Endothelial cell of umbilical vein (primary cell): Measurements from ENCODE around the gene STON2. TPM values are rescaled to one million over a fixed set of nuclear protein-coding genes. Genes with fewer than 3 reads are reported as not detected.

Experiments used
- BruUV-seq: library from RNA; stranded (reverse); fragments of 400-500 nt; replicated peaks from 2 replicates; lab custom pipeline; 2021; lab: Mats Ljungman, UMichigan
- CTCF ChIA-PET: fragments of 300-600, 350-600 bp; sonication (Branson Sonifier 250); formaldehyde crosslinking; loops from one replicate; lab custom pipeline; 2021; ENCODE audit warnings: antibody characterized with exemption, inconsistent platforms; lab: Charles Lee
- POLR2A ChIA-PET: fragments of 300-600, 350-600 bp; sonication (Branson Sonifier 250); formaldehyde crosslinking; loops from one replicate; lab custom pipeline; 2021; ENCODE audit warnings: antibody characterized with exemption, inconsistent platforms; lab: Charles Lee
- DNase-seq: peaks from one replicate; pipeline ENCODE4 v3.0.0-alpha.2; 2011; ENCODE audit warnings: low read depth, low spot score
- FAIRE-seq: peaks from 2 replicates; lab custom pipeline; 2011; peaks lifted over from hg19 to GRCh38; lab: Jason Lieb, UNC
- H2AFZ ChIP-seq: 2 replicates; pipeline ENCODE4 v1.6.0; 2012; ENCODE audit warnings: low read depth, low read length, control low read depth, inconsistent platforms
- H3K27ac ChIP-seq: 2 replicates; pipeline ENCODE4 v1.5.1; 2011; ENCODE audit warnings: low read depth, mild to moderate bottlenecking, control low read depth, low read length, moderate library complexity; ENCODE audit not compliant: insufficient read depth
- H3K27me3 ChIP-seq, 2 experiments: 2 replicates each; pipeline versions ENCODE4 v1.6.0 to v1.6.1; 2011; ENCODE audit warnings: low read length in 2 of 2, mixed read lengths in 1 of 2; ENCODE audit not compliant: control insufficient read depth in 2 of 2, insufficient read depth in 2 of 2
- H3K36me3 ChIP-seq, 2 experiments: 2 replicates in 1 of 2; 3 replicates in 1 of 2; pipeline ENCODE4 v1.5.1; 2011; ENCODE audit warnings: low read length in 2 of 2, mild to moderate bottlenecking in 1 of 2, moderate library complexity in 1 of 2; ENCODE audit not compliant: control insufficient read depth in 2 of 2, insufficient read depth in 2 of 2; ENCODE audit errors: extremely low read depth in 1 of 2
- H3K4me1 ChIP-seq: 3 replicates; pipeline ENCODE4 v1.5.1; 2011; ENCODE audit warnings: mild to moderate bottlenecking, low read length; ENCODE audit not compliant: control insufficient read depth, insufficient read depth; ENCODE audit errors: extremely low read depth
- H3K4me2 ChIP-seq: 2 replicates; pipeline ENCODE4 v1.6.1; 2011; ENCODE audit warnings: low read length, control low read depth, mixed read lengths; ENCODE audit not compliant: insufficient read depth
- H3K4me3 ChIP-seq, 3 experiments: fragments of 200-600 bp in 1 of 3; sonication (generic), shearing (Covaris generic) in 1 of 3; replicated peaks in 1 of 3; 2 replicates each; pipeline ENCODE4 v1.5.1; 2011 to 2016; ENCODE audit warnings: control low read depth in 3 of 3, low read length in 3 of 3, mild to moderate bottlenecking in 2 of 3, inconsistent platforms in 1 of 3, low read depth in 1 of 3, moderate library complexity in 1 of 3; ENCODE audit not compliant: insufficient read depth in 1 of 3
- H3K79me2 ChIP-seq: 2 replicates; pipeline ENCODE4 v1.6.0; 2012; ENCODE audit warnings: low read length, inconsistent platforms; ENCODE audit not compliant: control insufficient read depth, insufficient read depth
- H3K9ac ChIP-seq: replicated peaks from 2 replicates; pipeline ENCODE3; 2011; ENCODE audit warnings: low read length, control low read depth; ENCODE audit not compliant: insufficient read depth; ENCODE audit errors: extremely low read depth
- H3K9me1 ChIP-seq: replicated peaks from 3 replicates; pipeline ENCODE4 v1.6.0; 2011; ENCODE audit warnings: mild to moderate bottlenecking, low read length; ENCODE audit not compliant: control insufficient read depth, insufficient read depth; ENCODE audit errors: extremely low read depth
- H3K9me3 ChIP-seq: replicated peaks from 2 replicates; pipeline ENCODE4 v1.5.1; 2012; ENCODE audit warnings: low read length, inconsistent platforms; ENCODE audit not compliant: control insufficient read depth, insufficient read depth
- H4K20me1 ChIP-seq: replicated peaks from 2 replicates; pipeline ENCODE3; 2011; ENCODE audit warnings: mild to moderate bottlenecking, low read length; ENCODE audit not compliant: control insufficient read depth, insufficient read depth; ENCODE audit errors: extremely low read depth
- CTCF ChIP-seq, 2 donors: IDR thresholded peaks; 1 replicate in 1 of 2; 2 replicates in 1 of 2; pipeline ENCODE4 v1.5.1; 2011; ENCODE audit warnings: low read length in 2 of 2, mild to moderate bottlenecking in 2 of 2, moderate library complexity in 2 of 2, control low read depth in 1 of 2, inconsistent platforms in 1 of 2, low read depth in 1 of 2; ENCODE audit not compliant: insufficient read depth in 1 of 2; ENCODE audit errors: extremely low read depth in 1 of 2
- EZH2 ChIP-seq: IDR thresholded peaks from 2 replicates; pipeline ENCODE4 v1.6.1; 2012; ENCODE audit warnings: borderline replicate concordance, low read depth, mild to moderate bottlenecking, moderate library complexity, low read length, inconsistent platforms; ENCODE audit not compliant: severe bottlenecking
- FOS ChIP-seq: IDR thresholded peaks from 2 replicates; pipeline ENCODE4 v1.6.1; 2011; ENCODE audit warnings: mild to moderate bottlenecking, low read length, moderate library complexity, borderline replicate concordance; ENCODE audit not compliant: insufficient read depth
- GATA2 ChIP-seq: IDR thresholded peaks from 2 replicates; pipeline ENCODE4 v1.7.0; 2011; ENCODE audit warnings: low read depth, mild to moderate bottlenecking, moderate library complexity, mixed read lengths, low read length; ENCODE audit not compliant: insufficient read length, insufficient read depth
- JUN ChIP-seq: IDR thresholded peaks from 2 replicates; pipeline ENCODE4 v1.6.1; 2011; ENCODE audit warnings: borderline replicate concordance, low read depth; ENCODE audit not compliant: insufficient read length, insufficient read depth
- MAX ChIP-seq: IDR thresholded peaks from 2 replicates; pipeline ENCODE4 v1.6.1; 2011; ENCODE audit not compliant: insufficient read depth, insufficient read length
- MYC ChIP-seq: IDR thresholded peaks from one replicate; pipeline ENCODE4 v1.6.1; 2011; ENCODE audit warnings: mild to moderate bottlenecking, low read depth, low read length
- POLR2A ChIP-seq: IDR thresholded peaks from 2 replicates; pipeline ENCODE4 v1.6.1; 2012; ENCODE audit warnings: low read depth, mild to moderate bottlenecking, control low read depth, low read length
- POLR2AphosphoS5 ChIP-seq: IDR thresholded peaks from 2 replicates; pipeline ENCODE4 v1.6.1; 2012; ENCODE audit warnings: low read depth, mild to moderate bottlenecking, control low read depth, low read length, moderate library complexity; ENCODE audit not compliant: insufficient read depth
- dilution Hi-C: fragments of 300-500 bp; cut with MboI; formaldehyde crosslinking; loops from one replicate; pipeline ENCODE4 v1.15.0; 2019; ENCODE audit warnings: low sequenced_read_pairs; ENCODE audit not compliant: extremely low pct_ligation_motif_present
- intact Hi-C: fragments of 100-400 bp; cut with micrococcal nuclease; formaldehyde crosslinking; loops from one replicate; pipeline ENCODE4 v1.10.0; 2022
- polyA plus RNA-seq, 4 experiments: library from polyadenylated mRNA; depleted of rRNA in 3 of 4; stranded (reverse) in 3 of 4; unstranded in 1 of 4; fragments of >200 nt; gene quantifications; 2 replicates each; pipeline versions ENCODE4 v1.2.1 to v1.2.3, GENCODE V29; 2011 to 2012; ENCODE audit warnings: missing spikeins in 1 of 4
- total RNA-seq: library from RNA; stranded (reverse); gene quantifications from 2 replicates; pipeline ENCODE4 v1.2.3, GENCODE V29; 2021

The STON2 gene
- total and polyA plus RNA-seq, 2 donors (not counting 3 experiments of a cell fraction or from before 2014, with no cell fraction given): not detected

DNA sequence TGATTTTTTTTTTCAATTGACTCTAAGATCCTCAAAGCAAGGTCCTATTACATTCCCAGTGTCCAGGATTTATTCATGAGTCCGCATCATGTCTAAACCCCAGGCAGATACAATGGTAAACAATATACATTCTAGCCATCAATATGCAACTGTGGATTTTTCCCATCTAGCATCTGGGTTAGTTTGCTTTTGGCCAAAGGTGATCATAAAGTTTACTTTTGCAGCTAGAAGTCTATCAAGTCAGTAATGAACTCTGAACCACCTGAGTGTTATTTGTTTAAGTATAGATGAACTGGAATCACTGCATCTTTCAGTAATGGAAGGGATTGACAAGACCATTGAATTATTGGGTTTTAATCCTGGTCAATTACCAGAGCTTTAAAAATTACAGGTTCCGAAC, 80.8 kb downstream of the STON2 start:
- no peaks in the 10 kb centered on the region for H4K20me1 ChIP-seq
- H3K4me1 ChIP-seq: no peaks in the 10 kb centered on the region
- FAIRE-seq (no peak), DNase-seq (no peak)
- no peak overlapping the region for H3K4me2 ChIP-seq
- intact Hi-C loops (no loop called here), dilution Hi-C loops (no loop called here)
- TF ChIP-seq MAX (no peak), POLR2A (no peak), CTCF (IDR thresholded peaks at IDR 0.05; ENCODE audit: extremely low read depth in 1 of 2, insufficient read depth in 1 of 2, low read depth in 1 of 2, low read length in 2 of 2) (no peak), JUN (no peak), POLR2AphosphoS5 (no peak), FOS (no peak), GATA2 (no peak), MYC (no peak), EZH2 (no peak)
- ChIA-PET CTCF (no interaction called here), POLR2A (no interaction called here)
- H3K27ac ChIP-seq: no peak overlapping the region
- H2AFZ ChIP-seq: no peak overlapping the region
- no peaks in the 10 kb centered on the region for H3K9me3 ChIP-seq
- H3K9ac ChIP-seq: no peak overlapping the region
- H3K4me3 ChIP-seq: no peak overlapping the region
- no peaks in the 10 kb centered on the region for H3K79me2 ChIP-seq
- no peaks in the 10 kb centered on the region for H3K36me3 ChIP-seq
- no TSS peak for BruUV-seq
- H3K27me3 ChIP-seq: no peaks in the 10 kb centered on the region
- no peaks in the 10 kb centered on the region for H3K9me1 ChIP-seq
